Neural crest cell (in vitro differentiated cells): Measurements from ENCODE around the gene SDC3. TPM values are rescaled to one million over a fixed set of nuclear protein-coding genes. Genes with fewer than 3 reads are reported as not detected.

Experiments
- DNase-seq: peaks from one replicate; pipeline ENCODE4 v3.0.0; 2021; ENCODE audit warnings: low read depth, mixed read lengths, low spot score
- H3K27ac Mint-ChIP-seq: one replicate; pipeline ENCODE4 v1.8.0; 2021; ENCODE audit warnings: mild to moderate bottlenecking, mixed read lengths; ENCODE audit not compliant: unreplicated experiment
- H3K27me3 Mint-ChIP-seq: 2 replicates; pipeline ENCODE4 v1.8.0; 2021; ENCODE audit warnings: low read depth, mild to moderate bottlenecking, mixed read lengths
- H3K36me3 Mint-ChIP-seq: 2 replicates; pipeline ENCODE4 v1.8.0; 2021; ENCODE audit warnings: low read depth, mild to moderate bottlenecking, mixed read lengths
- H3K4me1 Mint-ChIP-seq: 2 replicates; pipeline ENCODE4 v1.8.0; 2021; ENCODE audit warnings: mixed read lengths
- H3K4me3 Mint-ChIP-seq: one replicate; pipeline ENCODE4 v1.8.0; 2021; ENCODE audit warnings: mild to moderate bottlenecking, mixed read lengths
- H3K9me3 Mint-ChIP-seq: 2 replicates; pipeline ENCODE4 v1.8.0; 2021; ENCODE audit warnings: mixed read lengths
- CTCF ChIP-seq: fragments of 200-600 bp; sonication (generic); conservative IDR thresholded peaks from 2 replicates; pipeline ENCODE4 v1.5.0; 2021; ENCODE audit warnings: antibody characterized with exemption, mild to moderate bottlenecking
- total RNA-seq: library from RNA; stranded (reverse); gene quantifications from 2 replicates; pipeline ENCODE4 v1.2.1, GENCODE V29; 2021

The SDC3 gene
- total RNA-seq, 1 donor from 2014 or later: 129 TPM

GRCh38 chr1:30855686-30856259, 52.8 kb downstream of the SDC3 start:
- H3K4me3 Mint-ChIP-seq: no peak overlapping the region
- H3K9me3 Mint-ChIP-seq: no peaks in the 10 kb centered on the region
- no peak overlapping the region for H3K27ac Mint-ChIP-seq
- DNase-seq: no peak
- H3K27me3 Mint-ChIP-seq: no peaks in the 10 kb centered on the region
- no peak for TF ChIP-seq CTCF
- no peaks in the 10 kb centered on the region for H3K36me3 Mint-ChIP-seq
- H3K4me1 Mint-ChIP-seq: peaks cover 52% of the 10 kb centered on the region

- no peak overlapping the region for H3K4me3 Mint-ChIP-seq
- H3K9me3 Mint-ChIP-seq: no peaks in the 10 kb centered on the region
- H3K4me1 Mint-ChIP-seq: peaks cover 53% of the 10 kb centered on the region
- no peak overlapping the region for H3K27ac Mint-ChIP-seq
- H3K36me3 Mint-ChIP-seq: no peaks in the 10 kb centered on the region
- H3K27me3 Mint-ChIP-seq: no peaks in the 10 kb centered on the region
- no peak for DNase-seq
- no peak for TF ChIP-seq CTCF
Observed at GRCh38 chr1:30853350-30853749, 55.2 kb downstream of the SDC3 start.

- no peaks in the 10 kb centered on the region for H3K36me3 Mint-ChIP-seq
- H3K27me3 Mint-ChIP-seq: no peaks in the 10 kb centered on the region
- no peak overlapping the region for H3K4me3 Mint-ChIP-seq
- H3K4me1 Mint-ChIP-seq: peaks cover 56% of the 10 kb centered on the region
- DNase-seq: no peak
- H3K9me3 Mint-ChIP-seq: no peaks in the 10 kb centered on the region
- H3K27ac Mint-ChIP-seq: peak overlapping the region; percentile 94
- TF ChIP-seq CTCF: no peak
Observed at GRCh38 chr1:30852026-30852425, 56.5 kb downstream of the SDC3 start.

- TF ChIP-seq CTCF: no peak
- no peak overlapping the region for H3K27ac Mint-ChIP-seq
- no peak overlapping the region for H3K4me3 Mint-ChIP-seq
- H3K27me3 Mint-ChIP-seq: no peaks in the 10 kb centered on the region
- no peaks in the 10 kb centered on the region for H3K36me3 Mint-ChIP-seq
- H3K4me1 Mint-ChIP-seq: peaks cover 57% of the 10 kb centered on the region
- no peak for DNase-seq
- no peaks in the 10 kb centered on the region for H3K9me3 Mint-ChIP-seq
Observed at GRCh38 chr1:30851286-30851685, 57.3 kb downstream of the SDC3 start.

- Mint-ChIP-seq H3K4me3 (no peak overlapping the region), H3K27ac (peak overlapping the region; percentile 41), H3K4me1 (peaks cover 61% of the 10 kb centered on the region), H3K36me3 (no peaks in the 10 kb centered on the region), H3K27me3 (no peaks in the 10 kb centered on the region), H3K9me3 (no peaks in the 10 kb centered on the region)
- no peak for DNase-seq
- TF ChIP-seq CTCF: no peak
Observed at GRCh38 chr1:30850607-30851006, 58.0 kb downstream of the SDC3 start.
